HG03025 (cell line): Measurements from ENCODE around the gene GTF2IRD1.
"Not testable (repeated sequence)": the region's sequence is repeated elsewhere in the genome, so short reads cannot be mapped to it uniquely, and the experiment has no call there.

ENCODE experiments used
- ATAC-seq: cut with Tn5 transposase; IDR thresholded peaks from one replicate; pipeline ENCODE4 v1.9.1; 2021; ENCODE audit warnings: mild to moderate bottlenecking, moderate library complexity; ENCODE audit not compliant: unreplicated experiment, low FRiP score

GTF2IRD1 gene

DNA sequence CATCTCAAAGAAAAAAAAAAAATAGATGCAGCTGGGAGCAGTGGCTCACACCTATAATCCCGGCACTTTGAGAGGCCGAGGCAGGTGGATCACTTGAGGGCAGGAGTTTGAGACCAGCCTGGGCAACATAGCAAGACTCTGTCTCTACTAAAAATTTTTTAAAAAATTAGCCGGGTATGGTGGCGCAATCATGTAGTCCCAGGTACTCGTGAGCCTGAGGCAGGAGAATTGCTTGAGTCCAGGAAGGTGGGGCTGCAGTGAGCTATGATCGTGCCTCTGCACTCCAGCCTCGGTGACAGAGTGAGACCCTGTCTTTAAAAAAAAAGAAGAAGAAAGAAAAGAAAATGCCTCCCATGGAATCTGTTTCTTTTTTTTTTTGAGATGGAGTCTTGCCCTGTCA lies 31.9 kb downstream of the GTF2IRD1 start:
- no peak for ATAC-seq

GRCh38 chr7:74488518-74489030 lies 34.9 kb downstream of the GTF2IRD1 start:
- ATAC-seq: not testable (repeated sequence)

- ATAC-seq: no peak
Observed at GRCh38 chr7:74489997-74490945, 36.6 kb downstream of the GTF2IRD1 start.

DNA sequence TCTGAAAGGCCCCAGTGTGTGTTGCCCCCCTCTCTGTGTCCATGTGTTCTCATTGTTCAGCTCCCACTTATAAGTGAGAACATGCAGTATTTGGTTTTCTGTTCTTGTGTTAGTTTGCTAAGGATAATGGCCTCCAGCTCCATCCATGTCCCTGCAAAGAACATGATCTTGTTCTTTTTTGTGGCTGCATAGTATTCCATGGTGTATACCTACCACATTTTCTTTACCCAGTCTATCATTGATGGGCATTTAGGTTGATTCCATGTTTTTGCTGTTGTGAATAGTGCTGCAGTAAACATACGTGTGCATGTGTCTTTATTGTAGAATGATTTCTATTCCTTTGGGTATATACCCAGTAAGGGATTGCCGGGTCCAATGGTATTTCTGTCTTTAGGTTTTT lies 37.8 kb downstream of the GTF2IRD1 start:
- ATAC-seq: not testable (repeated sequence)

- ATAC-seq: no peak
Observed at GRCh38 chr7:74493295-74493694, 39.6 kb downstream of the GTF2IRD1 start.

- no peak for ATAC-seq
Observed at GRCh38 chr7:74494076-74494548, 40.4 kb downstream of the GTF2IRD1 start.

- no peak for ATAC-seq
Observed at GRCh38 chr7:74495112-74496086, 41.7 kb downstream of the GTF2IRD1 start.

DNA sequence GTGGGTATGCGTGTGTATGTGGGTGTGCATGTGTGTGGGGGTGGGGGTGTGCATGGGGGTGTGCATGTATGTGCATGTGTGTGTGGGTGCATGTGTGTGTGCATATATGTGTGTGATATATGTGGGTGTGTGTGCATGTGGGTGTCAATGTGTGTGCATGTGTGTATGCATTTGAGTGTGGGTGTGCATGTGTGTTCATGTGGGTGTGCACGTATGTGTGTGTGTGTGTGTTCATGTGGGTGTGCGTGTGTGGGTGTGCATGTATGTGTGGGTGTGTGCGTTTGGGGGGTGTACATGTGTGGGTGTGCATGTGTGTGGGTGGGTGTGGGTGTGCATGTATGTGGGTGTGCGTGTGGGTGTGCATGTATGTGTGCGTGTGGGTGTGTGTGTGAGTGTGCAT lies 42.6 kb downstream of the GTF2IRD1 start:
- ATAC-seq: no peak

DNA sequence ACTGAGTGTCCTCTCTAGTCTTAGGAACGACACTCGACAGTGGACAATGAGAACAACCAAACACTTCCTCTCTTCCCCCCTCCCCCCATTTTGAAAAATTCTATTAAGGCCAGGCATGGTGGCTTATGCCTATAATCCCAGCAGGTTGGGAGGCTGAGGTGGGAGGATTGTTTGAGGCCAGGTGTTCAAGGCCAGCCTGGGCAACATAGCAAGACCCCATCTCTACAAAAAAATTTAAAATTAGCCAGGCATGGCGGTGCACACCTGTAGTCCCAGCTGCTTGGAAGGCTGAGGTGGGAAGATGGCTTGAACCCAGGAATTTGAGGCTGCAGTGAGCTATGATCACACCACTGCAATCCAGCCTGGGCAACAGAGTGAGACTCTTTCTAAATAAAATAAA lies 43.1 kb downstream of the GTF2IRD1 start:
- ATAC-seq: not testable (repeated sequence)

DNA sequence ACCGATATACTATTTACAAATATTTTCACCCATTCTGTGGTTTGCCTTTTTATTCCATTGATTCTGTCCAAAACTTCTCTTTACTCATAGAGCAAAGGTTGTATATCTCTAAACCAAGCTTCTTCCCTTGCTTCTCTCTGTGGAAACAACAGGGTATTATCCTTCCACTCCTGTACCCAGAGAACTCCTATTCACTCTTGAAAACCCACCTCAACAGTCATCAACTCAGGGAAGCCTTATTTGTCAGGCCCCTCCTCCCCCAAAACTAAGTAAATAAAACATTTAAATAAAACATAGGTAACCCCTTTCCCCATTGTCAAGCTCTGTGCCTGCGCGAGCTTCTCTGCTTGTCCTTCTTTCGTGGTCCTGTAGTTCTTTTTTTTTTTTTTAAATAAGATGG lies 44.6 kb downstream of the GTF2IRD1 start:
- ATAC-seq: no peak

DNA sequence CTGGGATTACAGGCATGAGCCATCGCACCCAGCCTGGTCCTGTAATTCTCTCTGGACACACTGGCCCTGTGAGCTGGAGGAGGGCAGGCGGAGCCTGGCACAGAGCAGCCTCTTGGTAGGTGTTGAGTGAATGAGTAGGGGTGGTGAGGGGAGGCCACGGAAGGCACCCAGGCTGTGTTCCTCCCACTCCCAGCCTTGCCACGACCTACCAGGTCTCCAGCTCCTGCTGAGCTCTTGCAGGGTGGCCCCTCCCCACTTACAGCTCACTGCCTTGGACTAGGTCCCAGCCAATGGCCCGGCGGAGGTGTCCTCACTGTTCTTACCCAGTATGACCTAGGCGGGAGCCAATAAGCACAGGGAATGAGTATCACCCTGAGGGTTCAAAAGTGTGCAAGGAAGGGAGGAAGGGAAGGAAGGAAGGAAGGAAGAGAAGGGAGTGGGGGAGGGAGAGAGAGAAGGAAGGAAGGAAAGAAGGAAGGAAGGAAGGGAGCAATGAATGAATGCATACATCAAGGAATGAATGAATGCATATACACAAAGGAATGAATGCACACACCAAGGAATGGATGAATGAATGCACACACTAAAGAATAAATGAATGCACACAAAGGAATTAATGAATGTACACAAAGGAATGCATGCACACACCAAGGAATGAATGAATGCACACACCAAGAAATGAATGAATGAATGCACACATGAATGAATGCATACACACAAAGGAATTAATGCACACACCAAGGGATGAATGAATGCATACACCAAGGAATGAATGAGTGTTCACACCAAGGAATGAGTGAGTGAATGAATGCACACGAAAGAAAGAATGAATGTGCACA lies 45.5 kb downstream of the GTF2IRD1 start:
- no peak for ATAC-seq

DNA sequence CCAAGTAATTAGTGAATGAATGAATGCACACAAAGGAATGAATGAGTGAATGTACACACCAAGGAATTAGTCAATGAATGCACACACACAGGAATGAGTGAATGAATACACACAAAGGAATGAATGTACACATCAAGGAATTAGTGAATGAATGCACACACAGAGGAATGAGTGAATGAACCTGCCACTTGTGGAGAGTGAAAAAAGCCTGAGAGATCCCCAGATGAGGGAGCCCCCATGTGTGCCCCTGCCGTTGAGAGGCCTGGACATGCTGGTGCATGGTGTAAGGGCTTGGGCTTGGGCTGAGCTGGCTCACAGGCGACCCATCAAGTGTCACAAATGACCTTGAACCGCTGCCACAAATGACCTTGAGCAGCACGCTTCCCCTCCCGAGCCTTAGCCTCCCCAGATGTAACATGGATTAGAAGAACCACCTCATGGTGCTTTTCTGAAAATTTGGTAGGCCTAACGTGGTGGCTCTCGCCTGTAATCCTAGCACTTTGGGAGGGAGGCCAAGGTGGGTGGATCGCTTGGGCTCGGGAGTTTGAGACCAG lies 46.2 kb downstream of the GTF2IRD1 start:
- ATAC-seq: no peak

GRCh38 chr7:74501298-74501697 lies 47.6 kb downstream of the GTF2IRD1 start:
- no peak for ATAC-seq

- ATAC-seq: no peak
Observed at GRCh38 chr7:74502216-74502891, 48.6 kb downstream of the GTF2IRD1 start.

- ATAC-seq: no peak
Observed at GRCh38 chr7:74503061-74503460, 49.4 kb downstream of the GTF2IRD1 start.

- no peak for ATAC-seq
Observed at GRCh38 chr7:74503943-74504342, 50.2 kb downstream of the GTF2IRD1 start.

GRCh38 chr7:74505471-74506324 lies 52.0 kb downstream of the GTF2IRD1 start:
- ATAC-seq: no peak

DNA sequence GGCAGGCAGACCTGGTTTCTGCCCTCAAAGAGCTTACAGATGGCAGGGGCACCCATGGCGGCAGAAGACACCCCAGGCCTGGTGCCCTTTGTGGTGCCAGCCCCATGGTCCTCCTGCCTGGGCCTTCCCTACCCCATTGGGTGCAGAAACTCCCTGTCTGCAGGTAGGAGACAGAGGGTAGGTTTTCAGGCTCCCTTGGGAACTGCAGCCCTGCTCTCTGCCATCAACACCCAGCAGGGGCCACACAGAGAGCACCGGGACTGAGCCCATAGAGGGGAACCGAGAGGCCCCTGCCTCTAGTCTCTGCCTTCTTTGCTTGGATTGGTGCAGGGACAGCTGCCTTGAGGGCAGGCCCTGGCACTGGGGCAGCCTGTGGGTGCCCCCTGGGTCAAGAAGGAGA lies 52.6 kb downstream of the GTF2IRD1 start:
- ATAC-seq: no peak
